HL-60 (cell line): ENCODE results near the gene ZNF827.

Source experiments
- DNase-seq, 2 experiments: peaks; one replicate each; pipeline ENCODE4 v3.0.0-alpha.2; 2010 to 2020; ENCODE audit warnings: low read depth in 1 of 2, low spot score in 1 of 2
- H3K27ac ChIP-seq: fragments of 250-450 bp; sonication (Bioruptor Pico); replicated peaks from 2 replicates; pipeline ENCODE4 v1.5.1; 2020; ENCODE audit warnings: mild to moderate bottlenecking, moderate library complexity
- H3K27me3 ChIP-seq: fragments of 250-450 bp; sonication (Bioruptor Pico); 2 replicates; pipeline ENCODE4 v1.5.1; 2021; ENCODE audit warnings: mild to moderate bottlenecking, moderate library complexity; ENCODE audit not compliant: insufficient read depth, poor library complexity, severe bottlenecking
- H3K4me3 ChIP-seq: replicated peaks from 2 replicates; pipeline ENCODE4 v1.5.1; 2011; ENCODE audit warnings: mild to moderate bottlenecking, control low read depth, low read length; ENCODE audit not compliant: insufficient read depth
- CTCF ChIP-seq: IDR thresholded peaks from one replicate; pipeline ENCODE4 v1.5.1; 2011; ENCODE audit warnings: low read length, control low read depth, inconsistent platforms; ENCODE audit not compliant: insufficient read depth
- GABPA ChIP-seq: IDR thresholded peaks from 2 replicates; pipeline ENCODE4 v1.6.1; 2012; ENCODE audit warnings: low read depth
- POLR2AphosphoS5 ChIP-seq: IDR thresholded peaks from 2 replicates; pipeline ENCODE4 v1.6.1; 2012; ENCODE audit warnings: low read depth
- REST ChIP-seq: IDR thresholded peaks from 2 replicates; pipeline ENCODE4 v1.6.1; 2012; ENCODE audit warnings: low read depth; ENCODE audit not compliant: insufficient replicate concordance
- SPI1 ChIP-seq: IDR thresholded peaks from 2 replicates; pipeline ENCODE4 v1.6.1; 2012; ENCODE audit warnings: low read depth, mild to moderate bottlenecking, borderline replicate concordance

The ZNF827 gene

GRCh38 chr4:145847764-145848163 lies 90.9 kb downstream of the ZNF827 start:
- Histone ChIP-seq H3K4me3 (no peak overlapping the region), H3K27me3 (peaks cover 5% of the 10 kb centered on the region), H3K27ac (no peak overlapping the region)
- no peak for DNase-seq
- no peak for TF ChIP-seq REST
- TF ChIP-seq GABPA = no peak
- no peak for TF ChIP-seq CTCF
- TF ChIP-seq SPI1 = no peak
- TF ChIP-seq POLR2AphosphoS5 = no peak

GRCh38 chr4:145845118-145845517 lies 93.5 kb downstream of the ZNF827 start:
- H3K27me3 ChIP-seq = peaks cover 6% of the 10 kb centered on the region
- no peak overlapping the region for H3K4me3 ChIP-seq
- TF ChIP-seq CTCF = no peak
- no peak for TF ChIP-seq GABPA
- TF ChIP-seq POLR2AphosphoS5 = no peak
- no peak for TF ChIP-seq SPI1
- no peak for TF ChIP-seq REST
- H3K27ac ChIP-seq = no peak overlapping the region
- DNase-seq = no peak

- no peak overlapping the region for H3K27ac ChIP-seq
- no peak for DNase-seq
- peaks cover 6% of the 10 kb centered on the region for H3K27me3 ChIP-seq
- TF ChIP-seq REST (no peak), GABPA (no peak), CTCF (no peak), POLR2AphosphoS5 (no peak), SPI1 (no peak)
- no peak overlapping the region for H3K4me3 ChIP-seq
Measured at GRCh38 chr4:145843639-145844038, 95.0 kb downstream of the ZNF827 start.
